GM19468 (cell line): Measurements from ENCODE around the gene TLE4.

Source experiments
- ATAC-seq: cut with Tn5 transposase; IDR thresholded peaks from one replicate; pipeline ENCODE4 v1.9.1; 2021; ENCODE audit warnings: mild to moderate bottlenecking, moderate library complexity, moderate number of reproducible peaks; ENCODE audit not compliant: unreplicated experiment; ENCODE audit errors: extremely low read depth

Gene TLE4

GRCh38 chr9:79660615-79661014 lies 88.8 kb downstream of the TLE4 start:
- ATAC-seq: no peak

- ATAC-seq: no peak
These were observed 89.5 kb downstream of the TLE4 start for GRCh38 chr9:79661279-79661678.

GRCh38 chr9:79661886-79662536 lies 90.2 kb downstream of the TLE4 start:
- no peak for ATAC-seq

GRCh38 chr9:79662537-79662956 lies 90.8 kb downstream of the TLE4 start:
- ATAC-seq: no peak

GRCh38 chr9:79663300-79663699 lies 91.5 kb downstream of the TLE4 start:
- no peak for ATAC-seq

GRCh38 chr9:79663878-79664277 lies 92.1 kb downstream of the TLE4 start:
- ATAC-seq: no peak

GRCh38 chr9:79664375-79664831 lies 92.6 kb downstream of the TLE4 start:
- ATAC-seq: no peak

GRCh38 chr9:79665369-79665768 lies 93.6 kb downstream of the TLE4 start:
- ATAC-seq: no peak

GRCh38 chr9:79665931-79666330 lies 94.2 kb downstream of the TLE4 start:
- no peak for ATAC-seq

- ATAC-seq: no peak
These were observed 95.4 kb downstream of the TLE4 start for GRCh38 chr9:79667120-79667519.

GRCh38 chr9:79667817-79668436 lies 96.2 kb downstream of the TLE4 start:
- ATAC-seq: no peak

- no peak for ATAC-seq
These were observed 97.2 kb downstream of the TLE4 start for GRCh38 chr9:79668956-79669355.

GRCh38 chr9:79670269-79670961 lies 98.7 kb downstream of the TLE4 start:
- ATAC-seq: no peak

- no peak for ATAC-seq
These were observed 99.8 kb downstream of the TLE4 start for GRCh38 chr9:79671558-79671957.

GRCh38 chr9:79672236-79672635 lies 100.5 kb downstream of the TLE4 start:
- ATAC-seq: no peak

- no peak for ATAC-seq
These were observed 101.1 kb downstream of the TLE4 start for GRCh38 chr9:79672891-79673290.

GRCh38 chr9:79673614-79674013 lies 101.8 kb downstream of the TLE4 start:
- ATAC-seq: peak; percentile 75

- peak; percentile 1 for ATAC-seq
These were observed 102.5 kb downstream of the TLE4 start for GRCh38 chr9:79674052-79674777.

GRCh38 chr9:79681576-79681975 lies 109.8 kb downstream of the TLE4 start:
- ATAC-seq: no peak

- ATAC-seq: no peak
These were observed 110.4 kb downstream of the TLE4 start for GRCh38 chr9:79682076-79682736.
